Measurements from ENCODE around the gene POP5. TPM values are rescaled to one million over a fixed set of nuclear protein-coding genes. Genes with fewer than 3 reads are reported as not detected.

Gene POP5
- polyA plus RNA-seq, 3 donors, result 57.2 to 78.7 (median 61.2) TPM

- peaks cover 13 to 28% of the 10 kb centered on the region in 2 donors for H3K4me1 ChIP-seq (ENCODE audit: control insufficient read depth in 1 of 2, insufficient read depth in 2 of 2, low read length in 2 of 2)
- peaks cover 22% of the 10 kb centered on the region for H3K4me1 Mint-ChIP-seq
- no peak for TF ChIP-seq CTCF (IDR thresholded peaks at IDR 0.05)
- no peaks in the 10 kb centered on the region for H3K9me3 ChIP-seq (replicated peaks in 1 of 2; ENCODE audit: control insufficient read depth in 1 of 2, insufficient read depth in 1 of 2, low read length in 2 of 2)
- H4K20me1 ChIP-seq (ENCODE audit: insufficient read depth, low read length), result no peaks in the 10 kb centered on the region
- no peak overlapping the region for H3K27ac ChIP-seq (ENCODE audit: low read depth in 1 of 2, low read length in 2 of 2)
- H3K79me2 ChIP-seq (ENCODE audit: insufficient read depth, low read length), result no peaks in the 10 kb centered on the region
- no peak for DNase-seq
- peaks cover 30 to 40% (median 30%) of the 10 kb centered on the region in 3 donors for H3K27me3 Mint-ChIP-seq (ENCODE audit: low read depth in 3 of 3)
- H3K36me3 ChIP-seq (replicated peaks in 1 of 2; ENCODE audit: control insufficient read depth in 1 of 2, insufficient read depth in 2 of 2, low read length in 2 of 2), result no peaks in the 10 kb centered on the region
- H3K27me3 ChIP-seq (ENCODE audit: control insufficient read depth in 2 of 2, insufficient read depth in 2 of 2, low read length in 2 of 2), result peaks cover 3 to 23% of the 10 kb centered on the region in 2 donors
- no peak overlapping the region for H3K4me3 ChIP-seq (replicated peaks in 1 of 3; ENCODE audit: low read depth in 2 of 3, low read length in 3 of 3)
- no peak overlapping the region for H3K4me3 Mint-ChIP-seq
- peaks cover 0 to 2% of the 10 kb centered on the region in 2 donors for H3K36me3 Mint-ChIP-seq
- intact Hi-C loops (cut with micrococcal nuclease), result no loop called here
- no peak overlapping the region for H3K9ac ChIP-seq (ENCODE audit: insufficient read depth, low read length, poor library complexity, severe bottlenecking)
- peaks cover 0 to 11% (median 0%) of the 10 kb centered on the region in 7 donors for H3K9me3 Mint-ChIP-seq
- no peak overlapping the region for H3K27ac Mint-ChIP-seq
- WGBS (ENCODE audit: insufficient coverage), result 100% methylated on average over 1 of the region's 2 CpGs
- no peak overlapping the region for H3K4me2 ChIP-seq (replicated peaks; ENCODE audit: extremely low read depth, low read length, poor library complexity, severe bottlenecking)
- H2AFZ ChIP-seq (ENCODE audit: insufficient read depth, low read depth, low read length, poor library complexity, severe bottlenecking), result no peak overlapping the region
Observed at GRCh38 chr12:120586860-120587259, 5.7 kb upstream of the POP5 start.

- intact Hi-C loops (cut with micrococcal nuclease), result no loop called here
- H3K9ac ChIP-seq (ENCODE audit: insufficient read depth, low read length, poor library complexity, severe bottlenecking), result no peak overlapping the region
- Mint-ChIP-seq H3K27me3 (ENCODE audit: low read depth in 3 of 3) (peaks cover 27 to 41% (median 30%) of the 10 kb centered on the region in 3 donors), H3K9me3 (peaks cover 0 to 11% (median 0%) of the 10 kb centered on the region in 7 donors), H3K36me3 (peaks cover 0 to 2% of the 10 kb centered on the region in 2 donors), H3K4me1 (peaks cover 23% of the 10 kb centered on the region), H3K4me3 (peak overlapping the region in 1 of 2 donors; percentile 35), H3K27ac (no peak overlapping the region)
- no peaks in the 10 kb centered on the region for H3K79me2 ChIP-seq (ENCODE audit: insufficient read depth, low read length)
- no peak for DNase-seq
- peaks cover 18 to 31% of the 10 kb centered on the region in 2 donors for H3K4me1 ChIP-seq (ENCODE audit: control insufficient read depth in 1 of 2, insufficient read depth in 2 of 2, low read length in 2 of 2)
- no peaks in the 10 kb centered on the region for H3K9me3 ChIP-seq (replicated peaks in 1 of 2; ENCODE audit: control insufficient read depth in 1 of 2, insufficient read depth in 1 of 2, low read length in 2 of 2)
- H3K27me3 ChIP-seq (ENCODE audit: control insufficient read depth in 2 of 2, insufficient read depth in 2 of 2, low read length in 2 of 2), result peaks cover 3 to 23% of the 10 kb centered on the region in 2 donors
- no peak overlapping the region for H3K4me2 ChIP-seq (replicated peaks; ENCODE audit: extremely low read depth, low read length, poor library complexity, severe bottlenecking)
- H3K36me3 ChIP-seq (replicated peaks in 1 of 2; ENCODE audit: control insufficient read depth in 1 of 2, insufficient read depth in 2 of 2, low read length in 2 of 2), result no peaks in the 10 kb centered on the region
- H4K20me1 ChIP-seq (ENCODE audit: insufficient read depth, low read length), result no peaks in the 10 kb centered on the region
- TF ChIP-seq CTCF (IDR thresholded peaks at IDR 0.05), result no peak
- H3K27ac ChIP-seq (ENCODE audit: low read depth in 1 of 2, low read length in 2 of 2), result no peak overlapping the region
- H2AFZ ChIP-seq (ENCODE audit: insufficient read depth, low read depth, low read length, poor library complexity, severe bottlenecking), result no peak overlapping the region
- 75% methylated on average over 4 of the region's 7 CpGs for WGBS (ENCODE audit: insufficient coverage)
- no peak overlapping the region for H3K4me3 ChIP-seq (replicated peaks in 1 of 3; ENCODE audit: low read depth in 2 of 3, low read length in 3 of 3)
Observed at GRCh38 chr12:120586206-120586605, 5.0 kb upstream of the POP5 start.

All from CD14-positive monocyte (primary cell).